CD4-positive, alpha-beta T cell treated with Interleukin-1 beta for 1 hour (primary cell): Measurements from ENCODE around the gene PANX1.

ENCODE experiments used
- DNase-seq, 2 donors: peaks; one replicate each; pipeline ENCODE4 v3.0.0-alpha.2; 2020 to 2022

PANX1 gene

DNA sequence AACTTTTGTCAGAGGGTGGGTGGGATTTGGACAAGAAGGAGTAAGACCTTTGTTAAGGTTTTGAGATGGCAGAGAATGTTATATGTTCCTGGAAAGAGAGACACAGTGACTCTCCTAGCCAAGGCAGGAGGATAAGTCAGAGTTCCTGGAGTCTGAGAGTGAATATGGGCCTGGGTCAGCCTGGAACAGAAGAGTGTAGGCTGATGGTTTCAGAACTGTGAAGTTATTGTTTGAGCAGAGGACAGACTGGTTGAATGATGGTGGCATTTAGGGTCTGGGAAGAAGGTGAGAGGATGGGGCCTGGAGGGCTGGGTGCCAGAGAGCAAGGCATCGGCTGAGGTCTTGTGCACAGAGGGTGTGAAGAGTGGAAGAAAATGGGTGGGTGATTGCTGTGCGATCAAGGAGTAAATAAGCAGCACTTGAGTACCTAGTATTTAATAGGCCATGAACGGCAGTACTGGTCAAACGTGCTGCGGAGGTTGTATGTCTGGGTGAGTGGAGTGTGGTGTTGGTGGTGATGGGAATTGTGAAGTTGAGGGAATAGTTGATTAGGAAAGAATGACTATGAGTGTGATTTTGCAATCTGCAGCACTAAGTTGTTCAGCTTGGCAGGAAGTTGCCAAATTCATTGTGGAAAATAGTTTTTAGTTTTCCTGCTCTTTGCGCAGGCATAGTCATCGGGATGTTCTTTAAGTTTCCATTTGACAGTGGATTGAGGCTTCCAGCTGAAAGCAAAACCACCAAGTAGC lies 1.8 kb downstream of the PANX1 start:
- no peak for DNase-seq

DNA sequence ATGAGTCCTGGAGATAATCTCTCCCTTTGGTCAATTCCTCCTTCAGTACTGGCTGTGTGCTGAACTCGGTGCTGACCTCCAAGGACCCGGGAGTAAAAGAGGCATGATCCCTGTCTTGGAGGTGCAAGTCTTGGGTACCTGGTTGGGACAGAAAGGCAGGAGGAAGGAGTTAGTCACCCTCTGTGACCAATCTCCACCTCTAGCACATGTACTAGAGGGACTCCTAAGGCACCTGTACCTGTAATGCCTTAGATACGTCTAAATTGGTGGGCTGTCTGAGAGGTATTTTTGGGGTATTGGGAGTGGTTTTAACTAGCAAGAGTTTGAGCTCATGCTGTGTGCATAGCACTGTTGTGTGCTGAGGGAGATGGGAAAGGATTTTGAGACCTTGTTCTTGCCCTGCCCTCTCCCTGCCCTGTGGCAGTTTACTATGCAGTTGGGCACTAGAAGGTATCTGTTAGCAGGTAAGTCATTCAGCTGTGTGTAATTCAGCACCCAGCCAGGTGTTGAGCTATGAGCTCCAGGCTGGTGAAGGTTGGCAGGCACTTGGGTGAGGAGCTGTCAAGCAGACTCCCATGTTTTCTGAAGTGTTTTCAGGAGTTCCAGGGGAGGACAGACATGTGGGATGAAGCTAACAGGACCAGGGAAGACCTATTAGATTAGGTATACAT lies 2.5 kb downstream of the PANX1 start:
- peak in 1 of 2 donors; percentile 4 for DNase-seq

DNA sequence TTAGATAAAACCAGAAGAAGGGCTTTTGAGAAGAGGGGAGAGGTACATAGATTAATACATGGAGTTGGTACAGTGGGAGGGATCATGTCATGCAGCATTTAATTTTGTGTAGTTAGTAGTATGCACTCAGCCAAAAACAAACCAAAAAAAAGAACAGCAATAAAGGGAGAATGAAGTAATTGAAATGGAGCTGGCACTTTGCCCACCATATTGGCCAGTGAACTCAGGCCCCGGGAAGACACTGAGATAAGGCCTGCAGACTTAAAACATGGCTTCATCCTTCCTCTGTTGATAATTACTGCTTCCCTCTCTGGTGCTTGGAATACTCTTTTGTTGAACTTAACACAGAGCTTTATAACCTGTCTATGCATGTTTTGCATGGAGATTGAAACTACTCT lies 3.1 kb downstream of the PANX1 start:
- no peak for DNase-seq

DNA sequence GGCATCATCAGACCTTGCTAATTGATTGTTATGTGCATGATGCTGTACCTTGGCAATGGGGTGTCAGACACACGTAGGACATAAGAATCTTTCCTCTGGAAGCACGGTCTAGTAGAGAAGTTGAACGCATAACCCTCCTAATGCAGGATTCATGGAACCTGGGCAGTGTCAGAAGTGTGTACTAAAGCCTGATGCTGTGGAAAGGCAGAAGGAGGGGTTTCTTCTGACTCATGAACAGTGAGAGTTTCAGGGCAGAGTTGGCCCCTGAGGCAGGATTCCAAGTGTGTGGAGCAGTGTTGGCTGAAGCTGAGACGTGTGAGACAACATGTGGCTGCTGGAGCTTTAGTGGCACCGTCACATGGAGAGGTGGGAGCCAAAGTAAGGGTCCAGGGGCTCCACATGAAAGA lies 3.5 kb downstream of the PANX1 start:
- DNase-seq: no peak

GRCh38 chr11:94132823-94133408 lies 4.3 kb downstream of the PANX1 start:
- no peak for DNase-seq

DNA sequence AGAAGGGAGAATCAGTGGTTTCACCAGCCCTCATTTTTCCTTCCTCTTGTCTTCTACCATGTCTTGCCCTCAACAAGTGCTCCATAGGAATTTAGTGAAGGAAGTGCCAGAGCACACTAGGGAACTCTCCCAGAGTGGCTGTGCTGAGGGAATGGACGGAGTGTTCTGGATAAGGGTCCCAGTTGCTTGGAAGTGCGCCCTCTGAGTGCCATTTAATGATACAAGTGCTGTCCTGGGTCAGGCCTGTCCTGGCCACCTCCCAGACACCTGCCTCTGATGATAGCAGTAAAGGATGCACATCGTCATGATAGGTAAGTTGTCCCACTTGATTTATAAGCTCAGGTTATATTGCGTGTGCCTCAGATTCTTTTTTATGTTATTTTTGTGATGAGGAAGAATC lies 5.1 kb downstream of the PANX1 start:
- DNase-seq: no peak

- peak in 1 of 2 donors; percentile 14 for DNase-seq
Measured at GRCh38 chr11:94134651-94135512, 6.2 kb downstream of the PANX1 start.

DNA sequence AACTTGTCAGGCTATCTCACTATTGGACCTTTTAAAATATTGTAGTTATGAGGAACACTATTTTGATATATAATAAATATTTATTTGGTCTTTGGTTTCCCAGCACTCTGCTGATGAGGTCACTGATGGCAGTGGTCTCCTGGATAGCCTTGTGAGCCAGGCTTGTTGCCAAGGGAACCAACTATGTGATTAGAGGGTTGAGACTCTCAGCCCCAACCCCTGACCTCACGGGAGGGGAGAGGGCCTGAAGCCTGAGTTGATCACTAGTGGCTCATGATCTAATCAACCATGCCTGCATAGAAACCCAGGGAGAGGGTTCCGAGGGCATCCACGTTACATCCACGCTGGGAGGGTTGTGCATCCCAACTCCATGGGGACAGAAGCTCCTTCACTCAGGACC lies 10.8 kb downstream of the PANX1 start:
- no peak for DNase-seq

GRCh38 chr11:94140154-94140655 lies 11.6 kb downstream of the PANX1 start:
- DNase-seq: no peak

DNA sequence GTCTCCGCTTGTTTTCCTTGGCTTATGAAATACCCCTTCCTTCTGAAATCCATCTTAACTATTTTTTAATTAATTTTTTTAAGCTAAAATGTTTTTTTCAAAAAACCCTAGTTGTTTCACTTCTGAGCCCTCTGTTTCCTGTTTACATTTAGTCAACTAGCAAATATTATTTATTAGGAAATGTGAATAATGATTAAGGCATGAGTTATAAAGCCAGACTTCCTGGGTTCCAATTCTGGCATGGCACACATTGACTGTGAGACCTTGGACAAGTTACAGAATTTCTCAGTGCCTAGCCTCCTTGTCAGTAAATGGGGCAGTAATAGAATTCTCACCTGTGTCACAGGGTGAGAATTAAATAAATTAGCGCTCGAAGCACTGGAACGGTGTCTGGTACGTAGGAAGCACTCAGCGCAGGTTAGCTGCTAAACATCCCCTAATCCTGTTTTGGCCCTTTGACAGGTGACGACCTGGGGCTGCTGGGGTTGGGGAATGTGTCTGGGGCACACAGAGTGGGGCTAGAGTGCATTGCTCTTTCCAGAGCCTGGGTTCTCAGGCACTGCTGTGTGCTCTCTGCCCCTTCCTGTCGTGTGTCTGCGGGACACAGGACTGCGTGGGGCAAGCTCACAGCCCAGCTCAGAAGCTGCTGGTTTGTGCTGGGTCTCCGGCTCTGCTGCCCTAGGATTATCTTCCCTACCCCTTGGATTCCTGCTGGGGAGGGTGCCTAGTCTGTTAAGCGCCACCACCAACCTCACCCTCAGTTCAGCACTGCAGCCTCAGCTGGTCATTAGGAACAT lies 13.1 kb downstream of the PANX1 start:
- DNase-seq: no peak

GRCh38 chr11:94142308-94143281 lies 14.0 kb downstream of the PANX1 start:
- DNase-seq: no peak

DNA sequence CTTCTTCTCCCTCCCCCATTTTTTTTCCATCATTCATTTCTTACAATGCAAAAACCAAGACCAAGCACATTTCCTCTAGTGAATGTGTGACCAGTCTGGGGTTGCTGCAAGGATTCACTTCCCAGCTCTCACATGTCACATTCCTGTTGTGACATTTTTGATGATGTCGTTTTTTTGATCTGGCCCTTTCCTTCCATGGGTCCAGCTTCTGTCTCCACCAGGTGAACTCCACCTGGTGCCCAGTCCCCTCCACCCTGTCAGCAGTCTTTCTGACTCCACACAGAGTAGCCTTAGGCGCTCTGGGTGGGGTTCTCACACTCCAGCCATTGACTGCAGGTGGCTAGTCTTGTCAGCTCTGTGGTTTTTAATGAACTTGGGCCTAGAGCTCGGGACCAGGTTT lies 15.6 kb downstream of the PANX1 start:
- no peak for DNase-seq

DNA sequence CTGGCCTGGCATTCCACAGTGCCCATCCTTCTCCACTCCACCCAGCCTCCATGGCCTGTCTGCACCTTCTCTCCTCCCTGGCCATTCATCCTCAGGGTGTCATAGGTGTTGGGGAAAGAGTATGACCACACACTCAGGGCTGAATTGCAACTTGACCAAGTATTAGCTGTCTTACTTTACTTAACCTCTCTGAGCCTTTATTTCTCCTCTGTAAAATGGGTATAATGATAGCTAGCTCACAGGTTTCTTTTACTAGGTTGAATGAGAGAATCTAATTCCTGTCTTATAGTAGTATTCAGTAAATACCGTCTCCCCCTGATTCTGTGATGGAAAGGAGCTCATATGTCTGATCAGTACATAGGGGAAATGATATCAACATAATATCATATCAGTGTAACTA lies 16.0 kb downstream of the PANX1 start:
- no peak for DNase-seq

DNA sequence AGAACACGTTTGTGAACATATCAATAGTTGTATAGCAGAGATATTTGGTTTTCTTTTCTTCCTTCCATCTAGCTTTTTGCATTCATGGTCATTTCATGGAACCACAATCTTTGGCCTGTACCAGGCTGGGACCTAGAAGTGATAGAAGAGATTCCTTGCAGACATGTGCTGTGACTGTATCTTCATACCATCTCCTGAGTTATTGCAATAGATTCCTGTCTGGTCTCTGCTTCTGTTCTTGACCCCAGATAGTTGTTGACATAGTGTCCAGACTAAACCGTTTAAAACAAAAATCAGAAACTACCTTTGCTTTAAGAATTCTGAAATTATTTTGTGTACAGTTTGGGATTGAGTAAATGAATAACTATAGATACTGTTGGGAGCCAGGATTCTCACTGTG lies 16.8 kb downstream of the PANX1 start:
- DNase-seq: no peak

- no peak for DNase-seq
Measured at GRCh38 chr11:94145916-94146315, 17.3 kb downstream of the PANX1 start.

GRCh38 chr11:94147433-94147845 lies 18.8 kb downstream of the PANX1 start:
- DNase-seq: peak in 1 of 2 donors; percentile 11

DNA sequence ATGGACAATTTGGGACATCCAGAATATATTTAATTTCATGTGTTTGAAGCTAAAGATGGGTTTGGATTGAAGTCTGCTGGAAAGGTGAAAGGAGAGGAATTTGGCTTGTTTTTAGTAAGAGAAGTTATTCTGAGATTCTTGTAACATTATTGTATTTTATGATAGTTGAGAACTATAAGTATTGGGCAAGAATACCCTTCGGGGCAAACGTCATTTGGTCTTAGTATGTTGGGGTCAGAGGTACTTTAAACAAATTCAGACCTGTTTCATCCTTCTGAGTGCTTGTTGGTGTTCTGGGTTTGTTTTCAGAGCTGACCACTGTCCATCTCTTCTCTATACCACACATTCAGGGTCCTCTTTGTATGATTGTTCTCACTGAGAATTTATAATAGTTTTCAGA lies 19.5 kb downstream of the PANX1 start:
- DNase-seq: no peak

DNA sequence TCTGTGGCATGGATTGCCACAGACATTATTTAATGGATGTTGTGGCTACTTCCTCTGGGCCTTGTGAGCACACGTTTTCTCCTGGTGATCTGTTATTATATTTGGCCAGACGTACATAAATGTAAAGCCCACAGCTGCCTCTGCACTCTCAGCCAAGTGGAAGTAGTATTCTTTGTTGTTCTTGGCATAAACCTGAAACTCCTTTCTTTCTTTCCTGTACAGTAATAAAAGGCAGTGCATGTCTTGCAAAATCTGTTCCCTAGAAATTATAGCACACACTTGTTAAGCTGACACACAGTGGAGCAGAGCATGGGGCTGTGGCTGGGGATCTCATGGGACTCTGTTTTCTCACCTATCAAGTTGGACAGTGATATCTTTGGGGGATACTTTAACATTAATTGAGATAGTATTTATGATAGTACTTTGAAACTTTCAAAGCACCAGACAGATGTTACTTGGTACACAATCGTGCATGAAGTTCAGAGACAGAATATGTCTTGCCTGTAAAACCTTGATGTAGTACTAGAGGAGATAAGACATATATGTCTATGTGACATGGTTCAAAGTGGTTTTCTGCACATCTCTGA lies 20.9 kb downstream of the PANX1 start:
- no peak for DNase-seq

GRCh38 chr11:94150056-94150455 lies 21.4 kb downstream of the PANX1 start:
- no peak for DNase-seq
